ENCODE measurements around the gene NCKAP5.
"Not testable (repeated sequence)": the region's sequence is repeated elsewhere in the genome, so short reads cannot be mapped to it uniquely, and the experiment has no call there.

The NCKAP5 gene

GRCh38 chr2:133492719-133493380, 75.4 kb downstream of the NCKAP5 start:
- no peak for DNase-seq

GRCh38 chr2:133490411-133490980, 77.8 kb downstream of the NCKAP5 start:
- DNase-seq = no peak

- DNase-seq = no peak
Measured at GRCh38 chr2:133489641-133490410, 78.4 kb downstream of the NCKAP5 start.

- DNase-seq = no peak
Measured at GRCh38 chr2:133489146-133489545, 79.1 kb downstream of the NCKAP5 start.

GRCh38 chr2:133486771-133487191, 81.5 kb downstream of the NCKAP5 start:
- DNase-seq = no peak

GRCh38 chr2:133485868-133486267, 82.4 kb downstream of the NCKAP5 start:
- no peak for DNase-seq

- DNase-seq = no peak
Measured at GRCh38 chr2:133484784-133485183, 83.5 kb downstream of the NCKAP5 start.

GRCh38 chr2:133484106-133484505, 84.2 kb downstream of the NCKAP5 start:
- DNase-seq = no peak

- DNase-seq = no peak
Measured at GRCh38 chr2:133483181-133483580, 85.1 kb downstream of the NCKAP5 start.

- DNase-seq = no peak
Measured at GRCh38 chr2:133480707-133481429, 87.4 kb downstream of the NCKAP5 start.

GRCh38 chr2:133477616-133477990, 90.7 kb downstream of the NCKAP5 start:
- no peak for DNase-seq

GRCh38 chr2:133476931-133477615, 91.2 kb downstream of the NCKAP5 start:
- DNase-seq = no peak

- DNase-seq = no peak
Measured at GRCh38 chr2:133476286-133476685, 92.0 kb downstream of the NCKAP5 start.

GRCh38 chr2:133475610-133476009, 92.7 kb downstream of the NCKAP5 start:
- no peak for DNase-seq

- not testable (repeated sequence) for DNase-seq
Measured at GRCh38 chr2:133470446-133470845, 97.8 kb downstream of the NCKAP5 start.

GRCh38 chr2:133462811-133463210, 105.5 kb downstream of the NCKAP5 start:
- DNase-seq = no peak

- DNase-seq = no peak
Measured at GRCh38 chr2:133461484-133461883, 106.8 kb downstream of the NCKAP5 start.

GRCh38 chr2:133459590-133459989, 108.7 kb downstream of the NCKAP5 start:
- DNase-seq = no peak

GRCh38 chr2:133458280-133458679, 110.0 kb downstream of the NCKAP5 start:
- DNase-seq = no peak

GRCh38 chr2:133457861-133458260, 110.4 kb downstream of the NCKAP5 start:
- DNase-seq = no peak

GRCh38 chr2:133456971-133457370, 111.3 kb downstream of the NCKAP5 start:
- DNase-seq = no peak

GRCh38 chr2:133456156-133456555, 112.1 kb downstream of the NCKAP5 start:
- DNase-seq = no peak

- no peak for DNase-seq
Measured at GRCh38 chr2:133453032-133453431, 115.2 kb downstream of the NCKAP5 start.
